ENCODE results near the gene ZMIZ2.
"Not testable (repeated sequence)": the region's sequence is repeated elsewhere in the genome, so short reads cannot be mapped to it uniquely, and the experiment has no call there.

Gene ZMIZ2

DNA sequence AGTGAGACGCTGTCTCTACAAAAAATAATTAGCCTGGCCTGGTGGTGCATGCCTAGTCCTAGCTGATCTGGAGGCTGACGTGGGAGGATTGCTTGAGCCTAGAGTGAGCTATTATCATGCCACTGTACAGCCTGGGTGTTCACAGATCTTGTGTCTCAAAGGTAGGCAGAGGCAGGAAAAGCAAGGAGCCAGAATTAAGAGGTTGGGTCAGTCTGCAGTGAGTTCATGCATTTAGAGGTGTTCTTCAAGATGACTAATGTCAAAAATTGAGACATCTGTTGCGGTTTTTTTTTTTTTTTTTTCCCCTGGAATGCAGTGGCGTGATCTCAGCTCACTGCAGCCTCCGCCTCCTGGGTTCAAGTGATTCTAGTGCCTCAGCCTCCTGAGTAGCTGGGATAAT is 53.2 kb downstream of the ZMIZ2 start:
- no peak overlapping the region for H3K9ac ChIP-seq (ENCODE audit: low read depth in 1 of 2, low read length in 2 of 2)
- no peaks in the 10 kb centered on the region for H3K9me3 ChIP-seq (ENCODE audit: control insufficient read depth in 2 of 2, low read length in 2 of 2)
- H3K27me3 ChIP-seq (ENCODE audit: control insufficient read depth in 2 of 2, insufficient read depth in 2 of 2, low read length in 2 of 2): no peaks in the 10 kb centered on the region
- peaks cover 12 to 13% of the 10 kb centered on the region in 2 donors for H3K4me1 ChIP-seq (ENCODE audit: control insufficient read depth in 2 of 2, insufficient read depth in 2 of 2, low read length in 2 of 2)
- no peak overlapping the region for H3K27ac ChIP-seq (ENCODE audit: low read depth in 2 of 2, low read length in 2 of 2)
- H3K36me3 ChIP-seq (ENCODE audit: control insufficient read depth in 2 of 2, insufficient read depth in 2 of 2, low read length in 2 of 2): peaks cover 37 to 48% of the 10 kb centered on the region in 2 donors
- H3K4me3 ChIP-seq (ENCODE audit: low read length in 2 of 2): no peak overlapping the region

- no peak overlapping the region for H3K27ac ChIP-seq (ENCODE audit: low read depth in 2 of 2, low read length in 2 of 2)
- H3K9ac ChIP-seq (ENCODE audit: low read depth in 1 of 2, low read length in 2 of 2): no peak overlapping the region
- H3K36me3 ChIP-seq (ENCODE audit: control insufficient read depth in 2 of 2, insufficient read depth in 2 of 2, low read length in 2 of 2): peaks cover 37 to 48% of the 10 kb centered on the region in 2 donors
- H3K27me3 ChIP-seq (ENCODE audit: control insufficient read depth in 2 of 2, insufficient read depth in 2 of 2, low read length in 2 of 2): no peaks in the 10 kb centered on the region
- H3K4me1 ChIP-seq (ENCODE audit: control insufficient read depth in 2 of 2, insufficient read depth in 2 of 2, low read length in 2 of 2): peaks cover 12 to 13% of the 10 kb centered on the region in 2 donors
- no peak overlapping the region for H3K4me3 ChIP-seq (ENCODE audit: low read length in 2 of 2)
- no peaks in the 10 kb centered on the region for H3K9me3 ChIP-seq (ENCODE audit: control insufficient read depth in 2 of 2, low read length in 2 of 2)
These were observed 53.9 kb downstream of the ZMIZ2 start for GRCh38 chr7:44802418-44803025.

DNA sequence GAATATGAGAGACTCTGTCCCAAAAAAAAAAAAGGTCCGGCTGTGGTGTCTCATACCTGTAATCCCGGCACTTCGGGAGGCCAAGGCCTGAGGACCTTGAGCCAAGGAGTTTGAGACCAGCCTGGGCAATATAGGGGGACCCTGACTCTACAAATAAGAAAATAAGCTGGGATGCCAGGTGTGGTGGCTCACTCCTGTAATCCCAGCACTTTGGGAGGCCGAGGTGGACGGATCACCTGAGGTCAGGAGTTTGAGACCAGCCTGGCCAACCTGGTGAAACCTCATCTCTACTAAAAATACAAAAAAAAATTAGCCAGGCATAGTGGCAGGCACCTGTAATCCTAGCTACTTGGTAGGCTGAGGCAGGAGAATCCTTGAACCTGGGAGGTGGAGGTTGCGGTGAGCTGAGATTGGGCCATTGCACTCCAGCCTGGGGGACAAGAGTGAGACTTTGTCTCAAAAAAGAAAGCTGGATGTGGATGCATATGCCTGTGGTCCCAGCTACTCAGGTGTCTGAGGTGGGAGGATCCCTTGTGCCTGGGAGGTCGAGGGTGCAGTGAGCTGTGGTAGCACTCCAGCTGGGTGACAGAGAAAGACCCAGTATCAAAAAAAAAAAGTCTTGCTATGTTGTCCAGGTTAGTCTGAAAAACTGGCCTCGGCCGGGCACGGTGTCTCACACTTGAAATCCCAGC is 55.3 kb downstream of the ZMIZ2 start:
- H3K27ac ChIP-seq (ENCODE audit: low read depth in 2 of 2, low read length in 2 of 2); H3K4me1 ChIP-seq (ENCODE audit: control insufficient read depth in 2 of 2, insufficient read depth in 2 of 2, low read length in 2 of 2); H3K27me3 ChIP-seq (ENCODE audit: control insufficient read depth in 2 of 2, insufficient read depth in 2 of 2, low read length in 2 of 2); H3K4me3 ChIP-seq (ENCODE audit: low read length in 2 of 2); H3K9ac ChIP-seq (ENCODE audit: low read depth in 1 of 2, low read length in 2 of 2); H3K9me3 ChIP-seq (ENCODE audit: control insufficient read depth in 2 of 2, low read length in 2 of 2): not testable (repeated sequence)
- peaks cover 37 to 43% of the 10 kb centered on the region in 2 donors for H3K36me3 ChIP-seq (ENCODE audit: control insufficient read depth in 2 of 2, insufficient read depth in 2 of 2, low read length in 2 of 2)

DNA sequence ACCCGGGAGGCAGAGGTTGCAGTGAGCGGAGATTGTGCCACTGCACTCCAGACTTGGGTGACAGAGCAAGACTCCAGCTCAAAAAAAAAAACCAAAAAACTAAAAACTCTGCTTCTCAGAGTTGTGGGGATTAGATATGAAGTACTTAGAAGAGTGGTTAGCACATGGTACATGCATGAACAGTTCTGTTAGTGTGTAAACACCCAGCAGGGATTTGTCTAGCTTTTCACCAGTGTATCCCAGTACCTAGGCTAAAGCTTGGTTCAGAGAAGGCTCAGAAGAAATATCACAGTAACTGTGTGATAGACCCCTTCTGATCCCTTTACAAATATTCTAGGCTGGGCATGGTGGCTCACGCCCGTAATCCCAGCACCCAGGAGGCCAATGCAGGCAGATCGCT is 57.3 kb downstream of the ZMIZ2 start:
- Histone ChIP-seq H3K36me3 (ENCODE audit: control insufficient read depth in 2 of 2, insufficient read depth in 2 of 2, low read length in 2 of 2) (peaks cover 24 to 27% of the 10 kb centered on the region in 2 donors), H3K27ac (ENCODE audit: low read depth in 2 of 2, low read length in 2 of 2) (no peak overlapping the region), H3K27me3 (ENCODE audit: control insufficient read depth in 2 of 2, insufficient read depth in 2 of 2, low read length in 2 of 2) (no peaks in the 10 kb centered on the region)

DNA sequence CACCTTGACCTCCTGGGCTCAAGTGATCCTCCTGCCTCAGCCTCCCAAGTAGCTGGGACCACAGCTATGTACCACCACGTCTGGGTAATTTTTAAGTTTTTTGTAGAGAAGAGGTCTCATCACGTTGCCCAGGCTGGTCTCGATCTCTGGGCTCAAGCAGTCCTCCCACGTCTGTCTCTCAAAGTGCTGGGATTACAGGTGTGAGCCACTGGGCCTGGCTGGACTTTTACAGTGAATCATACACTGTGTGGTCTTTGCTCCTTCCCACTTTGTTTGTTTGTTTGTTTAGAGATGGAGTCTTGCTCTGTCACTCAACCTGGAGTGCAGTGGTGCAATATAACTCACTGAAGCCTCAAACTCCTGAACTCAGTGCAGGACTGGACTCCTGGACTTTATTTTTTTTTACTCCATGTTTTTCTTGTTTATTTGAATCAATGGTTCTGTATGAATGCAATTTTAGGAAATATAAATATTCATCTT is 60.3 kb downstream of the ZMIZ2 start:
- Histone ChIP-seq H3K27me3 (ENCODE audit: control insufficient read depth in 2 of 2, insufficient read depth in 2 of 2, low read length in 2 of 2) (no peaks in the 10 kb centered on the region), H3K36me3 (ENCODE audit: control insufficient read depth in 2 of 2, insufficient read depth in 2 of 2, low read length in 2 of 2) (peaks cover 0 to 4% of the 10 kb centered on the region in 2 donors), H3K9me3 (ENCODE audit: control insufficient read depth in 2 of 2, low read length in 2 of 2) (no peaks in the 10 kb centered on the region), H3K9ac (ENCODE audit: low read depth in 1 of 2, low read length in 2 of 2) (no peak overlapping the region), H3K4me3 (ENCODE audit: low read length in 2 of 2) (no peak overlapping the region), H3K27ac (ENCODE audit: low read depth in 2 of 2, low read length in 2 of 2) (no peak overlapping the region), H3K4me1 (ENCODE audit: control insufficient read depth in 2 of 2, insufficient read depth in 2 of 2, low read length in 2 of 2) (no peaks in the 10 kb centered on the region)

More for the DNA sequence above, 57.3 kb downstream of the ZMIZ2 start:
- no peak overlapping the region for H3K4me3 ChIP-seq (ENCODE audit: low read length in 2 of 2)
- no peaks in the 10 kb centered on the region for H3K4me1 ChIP-seq (ENCODE audit: control insufficient read depth in 2 of 2, insufficient read depth in 2 of 2, low read length in 2 of 2)
- H3K9me3 ChIP-seq (ENCODE audit: control insufficient read depth in 2 of 2, low read length in 2 of 2): no peaks in the 10 kb centered on the region
- no peak overlapping the region for H3K9ac ChIP-seq (ENCODE audit: low read depth in 1 of 2, low read length in 2 of 2)

- Histone ChIP-seq H3K4me3 (ENCODE audit: low read length in 2 of 2) (no peak overlapping the region), H3K4me1 (ENCODE audit: control insufficient read depth in 2 of 2, insufficient read depth in 2 of 2, low read length in 2 of 2) (no peaks in the 10 kb centered on the region), H3K9ac (ENCODE audit: low read depth in 1 of 2, low read length in 2 of 2) (no peak overlapping the region), H3K9me3 (ENCODE audit: control insufficient read depth in 2 of 2, low read length in 2 of 2) (no peaks in the 10 kb centered on the region), H3K27me3 (ENCODE audit: control insufficient read depth in 2 of 2, insufficient read depth in 2 of 2, low read length in 2 of 2) (no peaks in the 10 kb centered on the region), H3K27ac (ENCODE audit: low read depth in 2 of 2, low read length in 2 of 2) (no peak overlapping the region), H3K36me3 (ENCODE audit: control insufficient read depth in 2 of 2, insufficient read depth in 2 of 2, low read length in 2 of 2) (no peaks in the 10 kb centered on the region)
These were observed 62.4 kb downstream of the ZMIZ2 start for GRCh38 chr7:44811093-44811492.

DNA sequence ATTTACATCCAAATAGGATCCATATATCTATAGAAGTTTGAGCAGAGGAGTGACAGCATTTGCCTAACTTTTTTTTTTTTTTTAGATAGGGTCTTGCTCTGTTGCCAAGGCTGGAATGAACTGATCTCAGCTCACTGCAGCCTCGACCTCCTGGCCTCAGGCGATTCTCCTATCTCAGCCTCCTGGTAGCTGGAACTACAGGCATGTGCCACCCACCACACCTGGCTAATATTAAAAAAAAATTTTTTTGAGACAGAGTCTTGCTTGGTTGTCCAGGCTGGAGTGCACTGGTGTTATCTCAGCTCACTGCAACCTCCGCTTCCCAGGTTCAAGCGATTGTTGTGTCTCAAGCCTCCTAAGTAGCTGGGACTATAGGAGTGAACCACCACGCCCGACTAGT is 62.9 kb downstream of the ZMIZ2 start:
- no peak overlapping the region for H3K9ac ChIP-seq (ENCODE audit: low read depth in 1 of 2, low read length in 2 of 2)
- H3K9me3 ChIP-seq (ENCODE audit: control insufficient read depth in 2 of 2, low read length in 2 of 2): no peaks in the 10 kb centered on the region
- H3K4me3 ChIP-seq (ENCODE audit: low read length in 2 of 2): no peak overlapping the region
- no peaks in the 10 kb centered on the region for H3K4me1 ChIP-seq (ENCODE audit: control insufficient read depth in 2 of 2, insufficient read depth in 2 of 2, low read length in 2 of 2)
- H3K27me3 ChIP-seq (ENCODE audit: control insufficient read depth in 2 of 2, insufficient read depth in 2 of 2, low read length in 2 of 2): no peaks in the 10 kb centered on the region
- H3K36me3 ChIP-seq (ENCODE audit: control insufficient read depth in 2 of 2, insufficient read depth in 2 of 2, low read length in 2 of 2): no peaks in the 10 kb centered on the region
- H3K27ac ChIP-seq (ENCODE audit: low read depth in 2 of 2, low read length in 2 of 2): no peak overlapping the region

- no peaks in the 10 kb centered on the region for H3K27me3 ChIP-seq (ENCODE audit: control insufficient read depth in 2 of 2, insufficient read depth in 2 of 2, low read length in 2 of 2)
These were observed 66.3 kb downstream of the ZMIZ2 start for GRCh38 chr7:44814919-44815318.

GRCh38 chr7:44819292-44819691 is 70.6 kb downstream of the ZMIZ2 start:
- H3K27ac ChIP-seq (ENCODE audit: low read depth in 2 of 2, low read length in 2 of 2): no peak overlapping the region
- no peaks in the 10 kb centered on the region for H3K9me3 ChIP-seq (ENCODE audit: control insufficient read depth in 2 of 2, low read length in 2 of 2)
- H3K4me3 ChIP-seq (ENCODE audit: low read length in 2 of 2): no peak overlapping the region
- H3K36me3 ChIP-seq (ENCODE audit: control insufficient read depth in 2 of 2, insufficient read depth in 2 of 2, low read length in 2 of 2): no peaks in the 10 kb centered on the region
- no peak overlapping the region for H3K9ac ChIP-seq (ENCODE audit: low read depth in 1 of 2, low read length in 2 of 2)
- H3K4me1 ChIP-seq (ENCODE audit: control insufficient read depth in 2 of 2, insufficient read depth in 2 of 2, low read length in 2 of 2): no peaks in the 10 kb centered on the region
- H3K27me3 ChIP-seq (ENCODE audit: control insufficient read depth in 2 of 2, insufficient read depth in 2 of 2, low read length in 2 of 2): no peaks in the 10 kb centered on the region

More at GRCh38 chr7:44814919-44815318, 66.3 kb downstream of the ZMIZ2 start:
- H3K4me1 ChIP-seq (ENCODE audit: control insufficient read depth in 2 of 2, insufficient read depth in 2 of 2, low read length in 2 of 2): no peaks in the 10 kb centered on the region
- H3K9ac ChIP-seq (ENCODE audit: low read depth in 1 of 2, low read length in 2 of 2): no peak overlapping the region
- no peak overlapping the region for H3K27ac ChIP-seq (ENCODE audit: low read depth in 2 of 2, low read length in 2 of 2)
- H3K9me3 ChIP-seq (ENCODE audit: control insufficient read depth in 2 of 2, low read length in 2 of 2): no peaks in the 10 kb centered on the region
- no peak overlapping the region for H3K4me3 ChIP-seq (ENCODE audit: low read length in 2 of 2)
- H3K36me3 ChIP-seq (ENCODE audit: control insufficient read depth in 2 of 2, insufficient read depth in 2 of 2, low read length in 2 of 2): no peaks in the 10 kb centered on the region
